HepG2 (cell line): ENCODE results near the gene CREB3. TPM values are rescaled to one million over a fixed set of nuclear protein-coding genes. Genes with fewer than 3 reads are reported as not detected.

ENCODE experiments used
- HNRNPK ChIP-seq: fragments of 200-400 bp; formaldehyde crosslinking; IDR thresholded peaks from 2 replicates; pipeline ENCODE4 v1.6.1; 2018; ENCODE audit warnings: low read length, low read depth, moderate library complexity, mild to moderate bottlenecking; ENCODE audit not compliant: poor library complexity, severe bottlenecking
- KDM2A ChIP-seq: sonication (generic); formaldehyde crosslinking; IDR thresholded peaks from 2 replicates; pipeline ENCODE4 v1.4.0; 2020; ENCODE audit warnings: low read depth, missing genetic modification reagents, borderline replicate concordance
- MIER2 ChIP-seq: IDR thresholded peaks from 2 replicates; pipeline ENCODE4 v1.6.1; 2016; ENCODE audit warnings: missing biosample characterization, missing genetic modification reagents
- NCOA1 ChIP-seq: sonication (generic); formaldehyde crosslinking; IDR thresholded peaks from 2 replicates; pipeline ENCODE4 v1.9.0; 2021; ENCODE audit warnings: missing genetic modification reagents
- PITX1 ChIP-seq: sonication (generic); formaldehyde crosslinking; IDR thresholded peaks from 2 replicates; pipeline ENCODE4 v1.5.1; 2020; ENCODE audit warnings: mild to moderate bottlenecking, missing genetic modification reagents
- ZFP41 ChIP-seq: sonication (generic); formaldehyde crosslinking; IDR thresholded peaks from 2 replicates; pipeline ENCODE4 v1.4.0; 2020; ENCODE audit warnings: mild to moderate bottlenecking, missing genetic modification reagents, borderline replicate concordance
- ZNF605 ChIP-seq: sonication (generic); formaldehyde crosslinking; IDR thresholded peaks from 2 replicates; pipeline ENCODE4 v1.8.0; 2022; ENCODE audit warnings: mild to moderate bottlenecking, missing genetic modification reagents
- ZSCAN20 ChIP-seq: sonication (generic); formaldehyde crosslinking; IDR thresholded peaks from 2 replicates; pipeline ENCODE4 v1.4.0; 2020; ENCODE audit warnings: missing genetic modification reagents, mild to moderate bottlenecking, borderline replicate concordance
- polyA plus RNA-seq, 8 experiments: library from polyadenylated mRNA; depleted of rRNA in 3 of 8; stranded (reverse) in 7 of 8; unstranded in 1 of 8; fragments of >200 nt; fragmentation: Illumina TruSeq in 4 of 8; extraction: Trizol in 4 of 8; gene quantifications; 2 replicates each; pipeline versions ENCODE4 v1.2.1 to v1.2.3, GENCODE V29; 2011 to 2016; ENCODE audit warnings: low read depth in 4 of 8, missing spikeins in 1 of 8, mixed read lengths in 1 of 8; ENCODE audit not compliant: insufficient read depth in 1 of 8
- total RNA-seq, 5 experiments: library from RNA; depleted of rRNA; stranded (reverse); fragments of >200 nt; fragmentation: Illumina TruSeq; extraction: Trizol; gene quantifications; 2 replicates each; pipeline ENCODE4 v1.2.3, GENCODE V29; 2016; ENCODE audit warnings: low read depth in 1 of 5
- TF ChIP-seq, protein P1 (sequence below): sonication (generic); formaldehyde crosslinking; IDR thresholded peaks from 2 replicates; pipeline ENCODE4 v1.5.0; 2020; ENCODE audit warnings: missing genetic modification reagents
- TF ChIP-seq, protein P2 (sequence below): IDR thresholded peaks from 2 replicates; pipeline ENCODE4 v1.6.1; 2016; ENCODE audit warnings: low read depth, borderline replicate concordance
- TF ChIP-seq, protein P3 (sequence below), 2 experiments: sonication (generic) in 1 of 2; formaldehyde crosslinking in 1 of 2; IDR thresholded peaks; 2 replicates each; pipeline versions ENCODE4 v1.4.0 to v1.6.1; 2016 to 2020; ENCODE audit warnings: borderline replicate concordance in 1 of 2, low read depth in 1 of 2, mild to moderate bottlenecking in 1 of 2, missing genetic modification reagents in 1 of 2
- TF ChIP-seq, protein P4 (sequence below): sonication (generic); formaldehyde crosslinking; IDR thresholded peaks from one replicate; pipeline ENCODE4 v1.5.1; 2020; ENCODE audit warnings: mild to moderate bottlenecking, missing genetic modification reagents; ENCODE audit errors: not compliant biosample characterization
- TF ChIP-seq, protein P5 (sequence below): sonication (generic); formaldehyde crosslinking; IDR thresholded peaks from 2 replicates; pipeline ENCODE4 v1.5.1; 2020; ENCODE audit warnings: mild to moderate bottlenecking, missing genetic modification reagents, moderate library complexity

Gene CREB3
- total and polyA plus RNA-seq, 2 of the 13 experiments (the other 11 are each of a cell fraction or from before 2014, with no cell fraction given), result 11.1 to 34.2 TPM

DNA sequence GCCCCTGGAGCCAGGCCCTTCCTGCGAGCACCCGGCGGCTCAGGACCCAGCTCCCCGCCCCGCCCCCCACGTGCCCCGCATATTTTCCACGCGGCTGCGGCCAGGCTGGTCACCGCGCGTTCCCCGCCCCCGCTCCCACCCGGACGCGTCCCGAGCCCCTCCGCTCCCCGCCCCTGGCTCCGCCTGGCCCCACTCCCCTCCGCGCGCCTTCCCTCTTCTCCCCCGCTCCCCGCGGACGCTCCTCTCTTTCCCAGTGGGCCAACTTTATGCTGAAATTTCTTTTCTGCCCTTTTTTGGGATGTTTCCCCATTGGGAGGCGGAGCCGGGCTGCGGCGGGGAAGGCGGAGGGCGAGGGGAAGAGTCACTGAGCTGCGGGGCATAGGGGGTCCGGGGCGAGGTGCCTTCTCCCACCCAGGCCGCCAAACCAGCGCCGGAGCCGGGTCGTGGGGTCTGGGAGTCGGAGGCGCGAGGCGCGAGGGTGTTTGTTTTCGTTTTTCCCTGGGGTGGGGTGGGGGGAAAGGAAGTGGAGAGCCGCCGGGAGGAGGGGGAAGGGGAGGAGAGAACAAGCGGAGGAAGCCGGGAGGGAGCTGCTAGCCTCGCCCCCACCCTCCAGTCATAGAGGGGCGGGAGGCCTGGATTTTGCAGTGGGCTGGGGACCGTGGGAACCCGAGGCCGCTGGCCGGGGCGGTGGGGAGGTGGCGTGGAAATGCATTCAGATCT, 41.7 kb upstream of the CREB3 start (continued):
- TF ChIP-seq, protein P1, sequence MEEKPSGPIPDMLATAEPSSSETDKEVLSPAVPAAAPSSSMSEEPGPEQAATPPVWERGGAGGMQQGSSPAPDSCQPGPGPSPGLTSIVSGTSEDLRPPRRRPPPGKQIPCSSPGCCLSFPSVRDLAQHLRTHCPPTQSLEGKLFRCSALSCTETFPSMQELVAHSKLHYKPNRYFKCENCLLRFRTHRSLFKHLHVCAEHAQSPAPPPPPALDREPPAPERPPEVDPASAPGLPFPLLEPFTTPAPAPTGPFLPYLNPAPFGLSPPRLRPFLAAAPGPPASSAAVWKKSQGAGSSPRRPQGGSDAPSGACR (CRISPR knock-in tag), result peak; percentile 65; the same call in 1 of the 2 replicates
- TF ChIP-seq MIER2 (CRISPR knock-in tag) (no peak), KDM2A (CRISPR knock-in tag) (no peak), ZFP41 (no peak), ZNF605 (CRISPR knock-in tag) (no peak), ZSCAN20 (CRISPR knock-in tag) (peak; percentile 10; the same call in 1 of the 2 replicates), PITX1 (CRISPR knock-in tag) (no peak), HNRNPK (peak; percentile 54), NCOA1 (CRISPR knock-in tag) (no peak)
- TF ChIP-seq, protein P2, sequence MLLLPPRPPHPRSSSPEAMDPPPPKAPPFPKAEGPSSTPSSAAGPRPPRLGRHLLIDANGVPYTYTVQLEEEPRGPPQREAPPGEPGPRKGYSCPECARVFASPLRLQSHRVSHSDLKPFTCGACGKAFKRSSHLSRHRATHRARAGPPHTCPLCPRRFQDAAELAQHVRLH, result no peak
- TF ChIP-seq, protein P3, sequence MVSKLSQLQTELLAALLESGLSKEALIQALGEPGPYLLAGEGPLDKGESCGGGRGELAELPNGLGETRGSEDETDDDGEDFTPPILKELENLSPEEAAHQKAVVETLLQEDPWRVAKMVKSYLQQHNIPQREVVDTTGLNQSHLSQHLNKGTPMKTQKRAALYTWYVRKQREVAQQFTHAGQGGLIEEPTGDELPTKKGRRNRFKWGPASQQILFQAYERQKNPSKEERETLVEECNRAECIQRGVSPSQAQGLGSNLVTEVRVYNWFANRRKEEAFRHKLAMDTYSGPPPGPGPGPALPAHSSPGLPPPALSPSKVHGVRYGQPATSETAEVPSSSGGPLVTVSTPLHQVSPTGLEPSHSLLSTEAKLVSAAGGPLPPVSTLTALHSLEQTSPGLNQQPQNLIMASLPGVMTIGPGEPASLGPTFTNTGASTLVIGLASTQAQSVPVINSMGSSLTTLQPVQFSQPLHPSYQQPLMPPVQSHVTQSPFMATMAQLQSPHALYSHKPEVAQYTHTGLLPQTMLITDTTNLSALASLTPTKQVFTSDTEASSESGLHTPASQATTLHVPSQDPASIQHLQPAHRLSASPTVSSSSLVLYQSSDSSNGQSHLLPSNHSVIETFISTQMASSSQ (IDR thresholded peaks at IDR 0.05; ENCODE audit: low read depth), result no peak
- TF ChIP-seq, protein P3 (CRISPR knock-in tag; IDR thresholded peaks at IDR 0.05; ENCODE audit: borderline replicate concordance), result no peak
- TF ChIP-seq, protein P4, sequence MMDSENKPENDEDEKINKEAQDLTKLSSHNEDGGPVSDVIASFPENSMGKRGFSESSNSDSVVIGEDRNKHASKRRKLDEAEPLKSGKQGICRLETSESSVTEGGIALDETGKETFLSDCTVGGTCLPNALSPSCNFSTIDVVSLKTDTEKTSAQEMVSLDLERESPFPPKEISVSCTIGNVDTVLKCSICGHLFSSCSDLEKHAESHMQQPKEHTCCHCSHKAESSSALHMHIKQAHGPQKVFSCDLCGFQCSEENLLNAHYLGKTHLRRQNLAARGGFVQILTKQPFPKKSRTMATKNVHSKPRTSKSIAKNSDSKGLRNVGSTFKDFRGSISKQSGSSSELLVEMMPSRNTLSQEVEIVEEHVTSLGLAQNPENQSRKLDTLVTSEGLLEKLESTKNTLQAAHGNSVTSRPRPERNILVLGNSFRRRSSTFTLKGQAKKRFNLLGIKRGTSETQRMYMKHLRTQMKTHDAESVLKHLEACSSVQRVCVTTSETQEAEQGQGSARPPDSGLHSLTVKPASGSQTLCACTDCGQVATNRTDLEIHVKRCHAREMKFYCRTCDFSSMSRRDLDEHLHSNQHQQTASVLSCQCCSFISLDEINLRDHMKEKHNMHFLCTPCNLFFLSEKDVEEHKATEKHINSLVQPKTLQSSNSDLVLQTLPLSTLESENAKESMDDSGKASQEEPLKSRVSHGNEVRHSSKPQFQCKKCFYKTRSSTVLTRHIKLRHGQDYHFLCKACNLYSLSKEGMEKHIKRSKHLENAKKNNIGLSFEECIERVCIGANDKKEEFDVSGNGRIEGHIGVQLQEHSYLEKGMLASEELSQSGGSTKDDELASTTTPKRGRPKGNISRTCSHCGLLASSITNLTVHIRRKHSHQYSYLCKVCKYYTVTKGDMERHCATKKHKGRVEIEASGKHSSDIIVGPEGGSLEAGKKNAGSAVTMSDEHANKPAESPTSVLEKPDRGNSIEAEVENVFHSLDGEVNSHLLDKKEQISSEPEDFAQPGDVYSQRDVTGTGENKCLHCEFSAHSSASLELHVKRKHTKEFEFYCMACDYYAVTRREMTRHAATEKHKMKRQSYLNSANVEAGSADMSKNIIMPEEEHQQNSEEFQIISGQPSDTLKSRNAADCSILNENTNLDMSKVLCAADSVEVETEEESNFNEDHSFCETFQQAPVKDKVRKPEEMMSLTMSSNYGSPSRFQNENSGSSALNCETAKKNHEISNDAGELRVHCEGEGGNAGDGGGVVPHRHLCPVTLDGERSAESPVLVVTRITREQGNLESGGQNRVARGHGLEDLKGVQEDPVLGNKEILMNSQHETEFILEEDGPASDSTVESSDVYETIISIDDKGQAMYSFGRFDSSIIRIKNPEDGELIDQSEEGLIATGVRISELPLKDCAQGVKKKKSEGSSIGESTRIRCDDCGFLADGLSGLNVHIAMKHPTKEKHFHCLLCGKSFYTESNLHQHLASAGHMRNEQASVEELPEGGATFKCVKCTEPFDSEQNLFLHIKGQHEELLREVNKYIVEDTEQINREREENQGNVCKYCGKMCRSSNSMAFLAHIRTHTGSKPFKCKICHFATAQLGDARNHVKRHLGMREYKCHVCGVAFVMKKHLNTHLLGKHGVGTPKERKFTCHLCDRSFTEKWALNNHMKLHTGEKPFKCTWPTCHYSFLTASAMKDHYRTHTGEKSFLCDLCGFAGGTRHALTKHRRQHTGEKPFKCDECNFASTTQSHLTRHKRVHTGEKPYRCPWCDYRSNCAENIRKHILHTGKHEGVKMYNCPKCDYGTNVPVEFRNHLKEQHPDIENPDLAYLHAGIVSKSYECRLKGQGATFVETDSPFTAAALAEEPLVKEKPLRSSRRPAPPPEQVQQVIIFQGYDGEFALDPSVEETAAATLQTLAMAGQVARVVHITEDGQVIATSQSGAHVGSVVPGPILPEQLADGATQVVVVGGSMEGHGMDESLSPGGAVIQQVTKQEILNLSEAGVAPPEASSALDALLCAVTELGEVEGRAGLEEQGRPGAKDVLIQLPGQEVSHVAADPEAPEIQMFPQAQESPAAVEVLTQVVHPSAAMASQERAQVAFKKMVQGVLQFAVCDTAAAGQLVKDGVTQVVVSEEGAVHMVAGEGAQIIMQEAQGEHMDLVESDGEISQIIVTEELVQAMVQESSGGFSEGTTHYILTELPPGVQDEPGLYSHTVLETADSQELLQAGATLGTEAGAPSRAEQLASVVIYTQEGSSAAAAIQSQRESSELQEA, result no peak
- TF ChIP-seq, protein P5, sequence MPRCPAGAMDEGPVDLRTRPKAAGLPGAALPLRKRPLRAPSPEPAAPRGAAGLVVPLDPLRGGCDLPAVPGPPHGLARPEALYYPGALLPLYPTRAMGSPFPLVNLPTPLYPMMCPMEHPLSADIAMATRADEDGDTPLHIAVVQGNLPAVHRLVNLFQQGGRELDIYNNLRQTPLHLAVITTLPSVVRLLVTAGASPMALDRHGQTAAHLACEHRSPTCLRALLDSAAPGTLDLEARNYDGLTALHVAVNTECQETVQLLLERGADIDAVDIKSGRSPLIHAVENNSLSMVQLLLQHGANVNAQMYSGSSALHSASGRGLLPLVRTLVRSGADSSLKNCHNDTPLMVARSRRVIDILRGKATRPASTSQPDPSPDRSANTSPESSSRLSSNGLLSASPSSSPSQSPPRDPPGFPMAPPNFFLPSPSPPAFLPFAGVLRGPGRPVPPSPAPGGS (CRISPR knock-in tag), result no peak
